Measurements from ENCODE around the gene KRT74.

DNA sequence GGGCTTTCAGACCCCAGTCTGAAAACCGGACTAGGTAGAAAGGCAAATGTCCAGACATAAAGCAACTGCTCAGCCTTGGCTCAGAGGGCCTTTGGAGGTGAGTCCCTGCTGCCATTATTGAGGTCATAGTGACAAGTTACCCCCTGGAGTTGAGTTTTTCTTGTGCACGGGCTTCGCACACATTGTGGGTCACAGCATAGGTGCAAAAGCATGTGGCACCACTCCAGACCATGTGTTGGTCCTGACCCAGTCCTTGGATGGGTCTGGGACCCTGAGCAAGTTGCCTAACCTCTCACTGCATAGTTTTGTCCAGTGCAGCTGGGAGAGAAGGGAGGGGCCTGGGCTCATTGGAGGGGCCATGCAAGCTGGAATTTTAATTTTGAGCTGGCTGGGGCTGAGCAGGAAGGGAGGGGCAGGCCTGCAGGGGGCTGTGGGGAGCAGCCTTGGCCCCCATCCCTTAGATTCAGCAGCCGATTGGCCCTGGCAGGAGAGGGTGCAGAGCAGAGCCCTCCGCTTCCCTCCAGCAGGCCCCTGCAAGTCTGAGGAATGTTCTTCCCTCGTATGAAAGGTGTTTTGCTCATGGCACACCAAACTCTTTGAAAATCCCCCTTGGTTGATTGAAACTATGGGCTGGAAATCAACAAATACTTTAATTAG lies 49.3 kb downstream of the KRT74 start:
- no peak for TF ChIP-seq POLR2A (IDR thresholded peaks at IDR 0.05)
- TF ChIP-seq, protein P1, sequence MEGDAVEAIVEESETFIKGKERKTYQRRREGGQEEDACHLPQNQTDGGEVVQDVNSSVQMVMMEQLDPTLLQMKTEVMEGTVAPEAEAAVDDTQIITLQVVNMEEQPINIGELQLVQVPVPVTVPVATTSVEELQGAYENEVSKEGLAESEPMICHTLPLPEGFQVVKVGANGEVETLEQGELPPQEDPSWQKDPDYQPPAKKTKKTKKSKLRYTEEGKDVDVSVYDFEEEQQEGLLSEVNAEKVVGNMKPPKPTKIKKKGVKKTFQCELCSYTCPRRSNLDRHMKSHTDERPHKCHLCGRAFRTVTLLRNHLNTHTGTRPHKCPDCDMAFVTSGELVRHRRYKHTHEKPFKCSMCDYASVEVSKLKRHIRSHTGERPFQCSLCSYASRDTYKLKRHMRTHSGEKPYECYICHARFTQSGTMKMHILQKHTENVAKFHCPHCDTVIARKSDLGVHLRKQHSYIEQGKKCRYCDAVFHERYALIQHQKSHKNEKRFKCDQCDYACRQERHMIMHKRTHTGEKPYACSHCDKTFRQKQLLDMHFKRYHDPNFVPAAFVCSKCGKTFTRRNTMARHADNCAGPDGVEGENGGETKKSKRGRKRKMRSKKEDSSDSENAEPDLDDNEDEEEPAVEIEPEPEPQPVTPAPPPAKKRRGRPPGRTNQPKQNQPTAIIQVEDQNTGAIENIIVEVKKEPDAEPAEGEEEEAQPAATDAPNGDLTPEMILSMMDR (IDR thresholded peaks at IDR 0.05 in 8 of 11, conservative IDR thresholded peaks at IDR 0.05 in 3 of 11) = no peak
